A673 (cell line): ENCODE measurements around the gene LRRTM3.

ENCODE experiments used
- EZH2 ChIP-seq: fragments of 200-600 bp; sonication (generic); IDR thresholded peaks from 2 replicates; pipeline ENCODE4 v1.6.1; 2017; ENCODE audit warnings: borderline replicate concordance, low read depth, mild to moderate bottlenecking, mixed read lengths, antibody characterized with exemption, low read length; ENCODE audit not compliant: poor library complexity, severe bottlenecking
- TF ChIP-seq, protein P1 (sequence below): fragments of 300-800, 200-600 bp; sonication (generic); conservative IDR thresholded peaks from 2 replicates; pipeline ENCODE4 v1.5.1; 2017; ENCODE audit warnings: low read depth, mild to moderate bottlenecking, antibody characterized with exemption, low read length, moderate library complexity, mixed read lengths

DNA sequence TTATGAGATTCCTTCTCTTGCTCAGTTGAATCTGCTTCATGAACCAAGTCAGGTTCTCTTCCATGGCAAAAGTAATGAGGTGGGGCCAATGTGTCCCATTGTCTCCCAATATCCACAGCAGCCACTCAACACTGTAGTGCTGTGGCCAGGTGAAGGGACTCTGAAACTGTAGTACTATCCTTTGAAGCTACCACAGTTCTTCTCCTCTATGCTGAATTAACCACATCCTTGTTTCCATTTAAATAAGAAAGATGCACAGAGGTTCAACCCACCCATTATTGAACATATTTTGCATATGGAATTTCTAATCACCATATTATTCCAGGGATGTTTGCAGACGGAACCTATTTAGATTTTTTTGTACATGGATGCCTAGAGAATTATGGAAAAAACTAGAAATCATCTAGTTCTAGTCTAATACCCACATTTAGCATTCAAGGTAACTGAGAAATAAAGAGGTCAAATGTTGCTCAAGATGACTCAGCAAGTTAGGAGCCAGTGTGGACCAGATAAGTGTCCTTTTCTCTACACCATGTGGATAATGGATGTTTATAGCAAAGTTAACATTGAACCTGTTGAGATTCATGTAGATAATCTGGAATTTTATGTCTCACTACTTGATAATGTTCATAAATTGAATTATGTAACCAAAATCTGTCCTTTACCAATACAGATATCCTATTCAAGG is 64.5 kb downstream of the LRRTM3 start:
- TF ChIP-seq, protein P1, sequence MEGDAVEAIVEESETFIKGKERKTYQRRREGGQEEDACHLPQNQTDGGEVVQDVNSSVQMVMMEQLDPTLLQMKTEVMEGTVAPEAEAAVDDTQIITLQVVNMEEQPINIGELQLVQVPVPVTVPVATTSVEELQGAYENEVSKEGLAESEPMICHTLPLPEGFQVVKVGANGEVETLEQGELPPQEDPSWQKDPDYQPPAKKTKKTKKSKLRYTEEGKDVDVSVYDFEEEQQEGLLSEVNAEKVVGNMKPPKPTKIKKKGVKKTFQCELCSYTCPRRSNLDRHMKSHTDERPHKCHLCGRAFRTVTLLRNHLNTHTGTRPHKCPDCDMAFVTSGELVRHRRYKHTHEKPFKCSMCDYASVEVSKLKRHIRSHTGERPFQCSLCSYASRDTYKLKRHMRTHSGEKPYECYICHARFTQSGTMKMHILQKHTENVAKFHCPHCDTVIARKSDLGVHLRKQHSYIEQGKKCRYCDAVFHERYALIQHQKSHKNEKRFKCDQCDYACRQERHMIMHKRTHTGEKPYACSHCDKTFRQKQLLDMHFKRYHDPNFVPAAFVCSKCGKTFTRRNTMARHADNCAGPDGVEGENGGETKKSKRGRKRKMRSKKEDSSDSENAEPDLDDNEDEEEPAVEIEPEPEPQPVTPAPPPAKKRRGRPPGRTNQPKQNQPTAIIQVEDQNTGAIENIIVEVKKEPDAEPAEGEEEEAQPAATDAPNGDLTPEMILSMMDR = no peak
- TF ChIP-seq EZH2 = no peak
